ENCODE results near the gene RBBP8.
A peak's percentile ranks its signal among the peaks of the same experiment; 100 is the strongest.
"Not testable (repeated sequence)": the region's sequence is repeated elsewhere in the genome, so short reads cannot be mapped to it uniquely, and the experiment has no call there.

Gene RBBP8

GRCh38 chr18:22933206-22933965 lies at the start of gene RBBP8:
Gene RBBP8, plus strand, starts transcription at chr18:22933328. Its CDS starts 3,524 bp downstream, at chr18:22936852.
- no peaks in the 10 kb centered on the region for H3K4me1 ChIP-seq (ENCODE audit: insufficient read depth, insufficient read length)
- H3K9me3 ChIP-seq (ENCODE audit: insufficient read depth, low read length) = no peaks in the 10 kb centered on the region
- peak within 1 kb of the TSS; percentile 93 for H3K9ac ChIP-seq (ENCODE audit: insufficient read length, low read depth)
- peaks cover 4% of the 10 kb centered on the region for H3K27me3 ChIP-seq (ENCODE audit: insufficient read depth, insufficient read length)
- TF ChIP-seq YY1 (IDR thresholded peaks at IDR 0.05; ENCODE audit: insufficient read depth, insufficient read length) (no peak), SUZ12 (IDR thresholded peaks at IDR 0.05; ENCODE audit: extremely low read depth, insufficient read depth, insufficient read length) (no peak), ZNF274 (IDR thresholded peaks at IDR 0.05; ENCODE audit: low read depth, low read length) (no peak)
- peak; percentile 74 for DNase-seq (ENCODE audit: low read depth, low spot score)
- peak within 1 kb of the TSS; percentile 86 for H3K4me3 ChIP-seq (ENCODE audit: insufficient read length, low read depth)
- peaks cover 19% of the 10 kb centered on the region for H3K36me3 ChIP-seq (ENCODE audit: insufficient read depth, insufficient read length, low read length)

- Histone ChIP-seq H3K9me3 (ENCODE audit: insufficient read depth, low read length) (peaks cover 16% of the 10 kb centered on the region; the same call in 1 of the 2 replicates), H3K4me3 (ENCODE audit: insufficient read length, low read depth) (no peak overlapping the region), H3K27me3 (ENCODE audit: insufficient read depth, insufficient read length) (no peaks in the 10 kb centered on the region), H3K36me3 (ENCODE audit: insufficient read depth, insufficient read length, low read length) (no peaks in the 10 kb centered on the region), H3K9ac (ENCODE audit: insufficient read length, low read depth) (no peak overlapping the region), H3K4me1 (ENCODE audit: insufficient read depth, insufficient read length) (no peaks in the 10 kb centered on the region)
- no peak for TF ChIP-seq YY1 (IDR thresholded peaks at IDR 0.05; ENCODE audit: insufficient read depth, insufficient read length)
- TF ChIP-seq ZNF274 (IDR thresholded peaks at IDR 0.05; ENCODE audit: low read depth, low read length) = no peak
- no peak for TF ChIP-seq SUZ12 (IDR thresholded peaks at IDR 0.05; ENCODE audit: extremely low read depth, insufficient read depth, insufficient read length)
- DNase-seq (ENCODE audit: low read depth, low spot score) = no peak
Measured at GRCh38 chr18:22883827-22884226, 49.3 kb upstream of the RBBP8 start.

- H3K9ac ChIP-seq (ENCODE audit: insufficient read length, low read depth); H3K4me3 ChIP-seq (ENCODE audit: insufficient read length, low read depth); H3K4me1 ChIP-seq (ENCODE audit: insufficient read depth, insufficient read length); H3K27me3 ChIP-seq (ENCODE audit: insufficient read depth, insufficient read length); DNase-seq (ENCODE audit: low read depth, low spot score); H3K36me3 ChIP-seq (ENCODE audit: insufficient read depth, insufficient read length, low read length): not testable (repeated sequence)
- H3K9me3 ChIP-seq (ENCODE audit: insufficient read depth, low read length) = peaks cover 16% of the 10 kb centered on the region; the same call in 1 of the 2 replicates
Measured at GRCh38 chr18:22885694-22886093, 47.4 kb upstream of the RBBP8 start.

- H3K9ac ChIP-seq (ENCODE audit: insufficient read length, low read depth) = no peak overlapping the region
- TF ChIP-seq YY1 (IDR thresholded peaks at IDR 0.05; ENCODE audit: insufficient read depth, insufficient read length) = no peak
- TF ChIP-seq ZNF274 (IDR thresholded peaks at IDR 0.05; ENCODE audit: low read depth, low read length) = no peak
- no peak for TF ChIP-seq SUZ12 (IDR thresholded peaks at IDR 0.05; ENCODE audit: extremely low read depth, insufficient read depth, insufficient read length)
- H3K36me3 ChIP-seq (ENCODE audit: insufficient read depth, insufficient read length, low read length) = no peaks in the 10 kb centered on the region
- no peak for DNase-seq (ENCODE audit: low read depth, low spot score)
- H3K27me3 ChIP-seq (ENCODE audit: insufficient read depth, insufficient read length) = no peaks in the 10 kb centered on the region
- H3K4me1 ChIP-seq (ENCODE audit: insufficient read depth, insufficient read length) = no peaks in the 10 kb centered on the region
- no peak overlapping the region for H3K4me3 ChIP-seq (ENCODE audit: insufficient read length, low read depth)
- 0 out of 2 replicates have a peak, but pooled peaks cover 9% of the 10 kb centered on the region for H3K9me3 ChIP-seq (ENCODE audit: insufficient read depth, low read length)
Measured at GRCh38 chr18:22899421-22899820, 33.7 kb upstream of the RBBP8 start.

GRCh38 chr18:22900558-22901238 lies 32.4 kb upstream of the RBBP8 start:
- H3K9ac ChIP-seq (ENCODE audit: insufficient read length, low read depth) = no peak overlapping the region
- no peak overlapping the region for H3K4me3 ChIP-seq (ENCODE audit: insufficient read length, low read depth)
- no peaks in the 10 kb centered on the region for H3K27me3 ChIP-seq (ENCODE audit: insufficient read depth, insufficient read length)
- TF ChIP-seq SUZ12 (IDR thresholded peaks at IDR 0.05; ENCODE audit: extremely low read depth, insufficient read depth, insufficient read length) (no peak), ZNF274 (IDR thresholded peaks at IDR 0.05; ENCODE audit: low read depth, low read length) (no peak), YY1 (IDR thresholded peaks at IDR 0.05; ENCODE audit: insufficient read depth, insufficient read length) (no peak)
- no peaks in the 10 kb centered on the region for H3K4me1 ChIP-seq (ENCODE audit: insufficient read depth, insufficient read length)
- H3K9me3 ChIP-seq (ENCODE audit: insufficient read depth, low read length) = 0 out of 2 replicates have a peak, but pooled peaks cover 9% of the 10 kb centered on the region
- DNase-seq (ENCODE audit: low read depth, low spot score) = no peak
- H3K36me3 ChIP-seq (ENCODE audit: insufficient read depth, insufficient read length, low read length) = no peaks in the 10 kb centered on the region

GRCh38 chr18:22902093-22902492 lies 31.0 kb upstream of the RBBP8 start:
- Histone ChIP-seq H3K4me1 (ENCODE audit: insufficient read depth, insufficient read length) (no peaks in the 10 kb centered on the region), H3K27me3 (ENCODE audit: insufficient read depth, insufficient read length) (no peaks in the 10 kb centered on the region), H3K9ac (ENCODE audit: insufficient read length, low read depth) (no peak overlapping the region), H3K36me3 (ENCODE audit: insufficient read depth, insufficient read length, low read length) (no peaks in the 10 kb centered on the region), H3K9me3 (ENCODE audit: insufficient read depth, low read length) (0 out of 2 replicates have a peak, but pooled peaks cover 9% of the 10 kb centered on the region), H3K4me3 (ENCODE audit: insufficient read length, low read depth) (no peak overlapping the region)
- no peak for DNase-seq (ENCODE audit: low read depth, low spot score)
- TF ChIP-seq ZNF274 (IDR thresholded peaks at IDR 0.05; ENCODE audit: low read depth, low read length) (no peak), SUZ12 (IDR thresholded peaks at IDR 0.05; ENCODE audit: extremely low read depth, insufficient read depth, insufficient read length) (no peak)

GRCh38 chr18:22903248-22903647 lies 29.9 kb upstream of the RBBP8 start:
- H3K9me3 ChIP-seq (ENCODE audit: insufficient read depth, low read length); H3K4me3 ChIP-seq (ENCODE audit: insufficient read length, low read depth); H3K9ac ChIP-seq (ENCODE audit: insufficient read length, low read depth); H3K27me3 ChIP-seq (ENCODE audit: insufficient read depth, insufficient read length); H3K36me3 ChIP-seq (ENCODE audit: insufficient read depth, insufficient read length, low read length); DNase-seq (ENCODE audit: low read depth, low spot score); H3K4me1 ChIP-seq (ENCODE audit: insufficient read depth, insufficient read length): not testable (repeated sequence)

Data from NT2/D1 (cell line).